Measurements from ENCODE around the gene FAXC.
"Not testable (repeated sequence)": the region's sequence is repeated elsewhere in the genome, so short reads cannot be mapped to it uniquely, and the experiment has no call there.

Gene FAXC

DNA sequence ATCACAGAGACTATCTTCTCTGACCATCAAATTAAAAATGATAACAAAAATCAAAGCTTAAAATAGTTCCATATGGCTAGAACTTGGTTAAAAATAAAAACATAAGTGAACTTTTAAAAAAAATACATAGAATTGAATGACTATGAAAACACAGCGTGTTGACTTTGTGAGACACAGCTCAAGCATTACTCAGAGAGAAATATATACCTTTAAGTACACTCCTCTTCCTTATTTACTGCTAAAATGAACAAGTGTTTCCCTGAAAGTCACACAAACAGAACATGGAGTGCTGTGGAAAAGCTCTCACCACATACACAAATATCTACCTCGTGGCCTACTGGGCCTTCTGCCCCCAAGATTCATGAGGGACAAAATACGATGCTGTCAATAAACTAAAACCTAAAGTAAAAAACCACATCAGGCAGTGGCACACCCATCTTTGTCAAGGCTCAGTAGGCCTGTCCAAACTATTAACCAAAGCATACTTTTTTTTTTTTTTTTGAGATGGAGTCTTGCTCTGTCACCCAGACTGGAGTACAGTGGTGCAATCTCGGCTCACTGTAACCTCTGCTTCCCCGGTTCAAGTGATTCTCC is 7.5 kb downstream of the FAXC start:
- DNase-seq (ENCODE audit: low read depth in 2 of 2), result no peak

DNA sequence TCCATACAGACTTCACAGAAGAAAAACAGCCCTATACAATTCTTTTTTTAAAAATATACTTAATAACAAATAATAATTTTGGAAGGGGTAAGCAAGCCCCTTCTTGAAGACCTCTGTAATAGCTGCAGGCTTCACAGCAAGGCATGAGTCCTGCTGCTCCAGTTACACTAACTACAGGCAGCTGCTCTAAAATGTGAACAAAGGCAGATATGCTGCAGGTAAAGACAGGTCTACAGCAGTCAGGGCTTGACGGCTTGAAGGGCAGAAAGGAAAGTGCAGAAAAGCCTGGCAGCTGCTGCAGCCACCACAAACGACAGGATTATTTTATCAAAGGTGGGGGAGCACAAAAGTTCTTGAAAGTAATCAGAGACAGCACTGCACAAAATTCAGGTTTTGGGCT is 11.3 kb downstream of the FAXC start:
- no peak for DNase-seq (ENCODE audit: low read depth in 2 of 2)

DNA sequence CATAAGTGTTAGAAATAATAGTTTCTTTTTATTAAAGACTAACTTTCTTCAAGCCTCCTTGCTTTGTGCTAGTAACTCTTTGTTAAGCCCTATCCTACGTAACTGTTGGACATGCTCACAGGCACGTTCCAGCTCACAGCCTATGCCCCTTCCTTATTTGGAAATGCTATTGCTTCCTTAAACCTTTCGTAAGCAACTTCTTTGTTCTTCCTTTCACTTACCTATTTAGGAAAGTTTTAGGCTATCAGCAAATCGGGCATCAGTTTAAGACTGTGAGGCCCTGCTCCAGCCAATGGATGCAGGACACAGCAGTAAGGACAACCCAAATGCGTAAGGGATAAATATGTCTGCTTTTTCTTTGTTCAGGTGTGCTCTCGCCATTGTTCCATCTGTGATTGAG is 14.2 kb downstream of the FAXC start:
- not testable (repeated sequence) for DNase-seq (ENCODE audit: low read depth in 2 of 2)

DNA sequence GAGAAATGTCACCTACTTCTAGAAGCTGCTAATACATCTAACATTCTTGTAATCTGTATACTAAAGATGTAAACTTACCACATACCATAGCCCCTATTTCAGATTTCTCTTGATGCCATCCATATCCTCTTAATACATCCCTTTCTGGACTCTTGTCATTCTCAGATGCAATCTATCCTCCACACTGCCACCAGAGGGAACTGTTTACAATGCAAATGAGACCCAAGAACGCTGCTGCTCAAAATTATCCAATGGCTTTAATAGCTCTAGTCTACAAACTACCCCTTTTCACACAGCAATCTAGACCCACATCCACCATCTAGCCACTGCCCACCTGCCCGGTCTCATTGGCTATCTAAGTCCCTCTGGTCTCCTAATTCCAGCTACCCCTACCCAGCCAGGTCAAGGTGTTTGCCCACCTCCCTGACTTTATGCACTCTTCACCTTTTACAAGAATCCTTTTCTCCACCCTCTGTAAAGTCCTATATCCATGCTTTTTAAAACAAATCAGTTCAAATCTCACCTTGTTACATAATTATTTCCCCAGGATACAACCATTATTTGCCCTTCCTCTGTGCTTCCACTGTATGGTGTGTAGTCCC is 14.8 kb downstream of the FAXC start:
- no peak for DNase-seq (ENCODE audit: low read depth in 2 of 2)

DNA sequence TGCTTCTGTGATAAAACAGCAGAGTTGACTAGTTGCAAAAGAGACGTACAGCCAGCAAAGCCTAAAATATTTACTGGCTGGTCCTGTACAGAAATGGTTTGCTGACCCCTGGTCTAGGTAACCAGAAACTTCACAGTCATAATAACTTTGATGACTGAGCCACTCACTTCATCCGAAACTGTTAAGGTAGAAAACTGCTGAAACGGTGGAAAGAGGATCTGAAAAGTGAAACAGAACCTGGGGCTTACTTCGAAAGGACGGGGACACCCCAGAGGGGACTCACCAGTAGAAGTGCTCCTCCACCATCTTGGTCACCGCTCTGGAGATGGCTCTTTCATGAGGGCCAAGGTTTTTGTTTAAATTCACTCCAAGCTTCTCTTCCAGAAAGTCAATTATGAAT is 16.4 kb downstream of the FAXC start:
- no peak for DNase-seq (ENCODE audit: low read depth in 2 of 2)

DNA sequence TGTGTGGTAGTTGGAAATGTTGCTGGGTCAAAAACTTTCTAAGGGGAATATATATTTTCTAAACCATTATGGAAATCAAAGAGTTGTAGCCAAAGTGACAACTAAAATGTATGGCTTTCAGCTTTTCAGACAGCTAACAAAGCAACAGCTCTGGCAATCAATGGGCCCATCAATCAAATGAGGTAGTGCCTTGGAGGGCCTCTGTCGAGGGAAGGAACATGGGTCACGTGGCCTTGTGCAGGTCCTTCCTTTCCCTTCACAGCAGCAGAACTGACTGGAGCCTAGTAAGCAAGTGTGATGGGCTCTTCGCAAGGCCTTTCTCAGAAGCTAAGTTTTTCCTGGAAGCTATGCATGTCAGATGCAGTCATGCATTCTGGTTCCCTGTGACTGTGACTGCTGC is 17.9 kb downstream of the FAXC start:
- DNase-seq (ENCODE audit: low read depth in 2 of 2), result no peak

DNA sequence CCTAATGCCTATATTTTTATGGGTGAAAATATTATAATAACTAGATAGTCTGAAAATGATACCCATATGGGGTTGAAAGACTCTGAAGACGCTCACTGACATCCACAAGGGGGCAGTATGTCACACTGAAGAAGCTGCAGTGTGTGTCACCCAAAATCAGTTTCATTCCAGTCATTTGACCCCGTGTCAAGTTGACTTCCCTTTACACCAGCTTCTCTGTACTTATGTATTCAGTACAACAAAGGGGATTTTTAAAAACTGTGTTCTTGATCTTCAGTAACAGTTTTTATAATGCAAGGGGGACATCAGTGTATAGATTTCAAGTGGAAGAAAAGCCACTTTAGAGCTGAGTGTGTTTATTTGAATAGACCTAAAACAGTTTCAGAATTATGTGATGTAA is 19.3 kb downstream of the FAXC start:
- DNase-seq (ENCODE audit: low read depth in 2 of 2), result peak; percentile 10 to 15

DNA sequence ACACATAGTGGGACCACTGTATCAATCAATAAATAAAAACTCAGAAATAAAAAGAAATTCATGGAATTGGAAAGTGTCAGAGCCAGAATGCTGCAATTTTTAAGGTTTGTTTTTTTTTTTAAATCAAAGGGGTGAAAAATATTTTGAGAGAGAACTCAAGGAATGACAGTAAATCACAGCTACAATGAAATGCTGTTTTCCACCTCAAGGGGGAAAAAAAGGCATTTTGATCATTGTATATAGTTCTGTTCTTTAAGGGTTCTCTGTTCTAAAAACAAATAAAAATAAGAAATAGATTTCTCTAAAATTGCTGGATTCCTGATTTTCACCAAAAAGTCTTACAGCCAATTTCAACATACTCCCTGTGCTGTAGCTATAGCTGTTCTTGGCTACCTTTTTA is 24.5 kb downstream of the FAXC start:
- DNase-seq (ENCODE audit: low read depth in 2 of 2), result no peak

DNA sequence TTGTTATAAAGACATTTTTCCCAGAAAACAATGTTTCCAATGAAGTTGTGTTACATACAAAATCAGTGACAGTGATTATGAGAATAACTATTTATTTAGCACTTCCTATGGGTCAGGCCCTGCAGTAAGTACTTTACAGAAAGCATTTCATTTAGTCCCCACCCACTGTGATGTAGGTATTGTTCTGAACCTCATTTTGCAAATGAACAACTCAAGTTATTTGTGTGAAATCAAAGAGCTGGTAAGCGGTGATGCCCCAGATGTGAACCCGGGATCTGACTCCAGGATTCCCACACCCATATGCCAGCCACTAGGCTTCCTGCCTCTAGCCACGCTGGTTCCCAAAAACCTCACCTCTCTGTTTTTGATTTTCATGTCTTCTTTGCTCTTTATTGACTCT is 30.9 kb downstream of the FAXC start:
- no peak for DNase-seq (ENCODE audit: low read depth in 2 of 2)

DNA sequence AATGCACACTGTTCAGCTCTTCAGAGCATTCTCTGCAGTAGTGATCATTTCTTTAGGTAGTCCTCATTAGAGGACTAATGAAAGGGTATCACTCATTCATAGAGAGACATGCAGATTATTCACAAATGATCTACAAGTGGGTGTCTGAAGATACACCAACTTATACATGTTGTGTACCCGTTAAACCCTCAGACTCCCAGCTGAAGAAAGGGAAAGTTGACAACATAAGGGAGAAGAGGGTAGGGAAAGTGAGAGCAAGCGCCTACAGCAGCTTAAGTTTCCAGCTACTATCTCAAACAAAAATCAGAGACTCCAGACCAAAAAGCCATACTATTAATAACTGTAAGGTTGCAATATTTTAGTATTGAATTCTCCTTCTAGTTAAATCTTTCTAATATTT is 37.1 kb downstream of the FAXC start:
- DNase-seq (ENCODE audit: low read depth in 2 of 2), result no peak

DNA sequence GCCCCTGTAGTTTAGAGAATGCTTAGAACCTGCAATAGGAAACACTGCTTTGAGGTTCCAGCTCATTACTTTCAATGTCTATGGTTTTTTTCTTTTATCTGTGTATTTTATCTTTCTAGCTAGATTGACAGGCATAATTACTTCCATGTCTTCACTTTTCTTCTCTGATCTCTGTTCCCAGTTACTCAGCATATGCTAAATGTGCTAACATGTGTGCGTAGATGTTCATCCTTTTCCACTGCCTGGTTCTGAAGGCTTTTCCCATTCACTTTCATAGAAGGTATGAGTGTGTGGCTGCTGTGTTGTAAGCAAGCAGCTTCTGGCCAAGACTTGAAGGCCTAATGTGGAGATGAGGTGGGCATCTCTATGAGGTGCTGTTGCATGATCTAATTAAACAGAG is 38.9 kb downstream of the FAXC start:
- no peak for DNase-seq (ENCODE audit: low read depth in 2 of 2)

DNA sequence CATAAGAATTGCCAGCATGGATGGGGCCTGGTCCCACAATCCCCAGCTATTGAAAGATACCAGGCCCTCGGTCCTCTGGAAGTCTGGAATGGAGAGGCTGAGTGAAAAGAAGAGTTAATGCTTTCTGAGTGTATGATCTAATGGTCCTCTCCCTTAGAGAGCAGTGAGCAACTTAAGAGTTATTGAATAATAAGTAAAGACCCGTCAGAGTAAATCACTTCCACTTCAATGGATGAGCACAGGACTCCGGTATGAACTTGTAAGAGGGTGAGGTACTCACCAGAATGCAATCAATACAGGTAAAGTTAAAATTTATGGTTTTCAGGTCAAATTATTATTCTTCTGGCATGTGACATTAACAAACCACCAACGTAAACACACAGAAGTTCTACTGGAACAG is 39.9 kb downstream of the FAXC start:
- no peak for DNase-seq (ENCODE audit: low read depth in 2 of 2)

DNA sequence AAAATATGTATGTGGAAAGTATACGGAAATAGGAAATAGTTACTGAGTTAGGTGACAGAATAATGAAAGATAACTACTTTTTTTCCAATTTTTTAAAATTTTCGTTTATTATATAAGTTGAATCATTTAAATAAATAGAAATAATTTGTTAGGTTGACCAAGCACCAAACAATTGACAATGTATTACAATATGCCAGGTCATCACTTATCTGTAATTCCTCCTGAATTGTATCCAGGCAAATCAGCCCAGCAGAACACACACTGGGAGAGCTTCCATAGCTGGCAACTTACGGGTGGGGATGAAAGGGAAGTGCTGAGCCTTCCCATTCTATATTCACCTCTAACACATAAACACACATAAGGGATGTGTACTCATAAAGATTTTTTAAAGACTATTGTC is 40.7 kb downstream of the FAXC start:
- DNase-seq (ENCODE audit: low read depth in 2 of 2), result no peak

DNA sequence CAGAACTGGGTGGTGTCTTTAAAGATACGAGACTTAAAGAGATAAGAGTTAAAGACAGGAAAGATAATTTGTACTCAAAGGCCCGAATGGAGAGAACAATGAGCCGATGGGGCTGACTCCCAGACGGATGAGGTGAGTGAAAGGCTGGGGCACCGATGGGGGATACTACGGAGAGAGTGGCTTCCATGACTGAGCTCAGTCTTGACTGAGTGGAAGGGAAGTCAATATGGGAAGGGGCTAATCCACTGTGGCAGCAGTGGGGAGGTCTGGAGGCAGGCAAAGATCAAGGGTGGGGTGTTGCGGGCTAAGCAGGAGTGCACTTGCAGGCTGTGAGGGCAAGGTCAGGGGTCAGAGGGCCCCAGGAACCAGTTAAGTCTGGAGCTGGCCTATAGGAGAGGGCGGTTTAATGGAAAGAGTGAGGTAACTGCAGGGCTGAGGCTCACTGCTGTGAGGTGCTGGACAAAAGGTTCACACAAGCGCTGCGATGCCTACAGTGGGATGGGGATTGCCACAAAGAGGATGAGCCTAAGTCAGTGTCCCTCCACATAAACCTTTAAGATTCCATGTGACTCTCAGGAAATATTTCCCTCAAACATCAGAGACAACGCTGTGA is 42.1 kb downstream of the FAXC start:
- no peak for DNase-seq (ENCODE audit: low read depth in 2 of 2)

DNA sequence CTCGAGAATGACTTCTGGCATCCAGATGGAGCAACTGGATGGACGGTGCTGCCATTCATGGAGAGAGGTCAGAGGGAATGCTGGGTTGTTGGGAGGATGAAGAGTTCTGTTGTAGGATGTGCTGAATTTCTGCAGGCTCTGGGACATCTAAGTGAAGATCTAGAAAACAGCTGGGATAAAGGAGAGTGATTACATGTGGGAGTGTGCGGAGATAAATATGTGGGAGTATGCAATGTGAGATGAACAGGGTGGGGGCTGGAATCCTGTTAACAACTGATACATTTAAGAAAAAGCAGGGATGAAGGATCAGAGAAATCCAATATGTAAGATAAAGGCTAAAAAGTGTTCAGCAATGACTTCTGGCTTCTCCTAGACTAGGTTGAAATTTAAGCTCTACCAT is 43.1 kb downstream of the FAXC start:
- no peak for DNase-seq (ENCODE audit: low read depth in 2 of 2)

DNA sequence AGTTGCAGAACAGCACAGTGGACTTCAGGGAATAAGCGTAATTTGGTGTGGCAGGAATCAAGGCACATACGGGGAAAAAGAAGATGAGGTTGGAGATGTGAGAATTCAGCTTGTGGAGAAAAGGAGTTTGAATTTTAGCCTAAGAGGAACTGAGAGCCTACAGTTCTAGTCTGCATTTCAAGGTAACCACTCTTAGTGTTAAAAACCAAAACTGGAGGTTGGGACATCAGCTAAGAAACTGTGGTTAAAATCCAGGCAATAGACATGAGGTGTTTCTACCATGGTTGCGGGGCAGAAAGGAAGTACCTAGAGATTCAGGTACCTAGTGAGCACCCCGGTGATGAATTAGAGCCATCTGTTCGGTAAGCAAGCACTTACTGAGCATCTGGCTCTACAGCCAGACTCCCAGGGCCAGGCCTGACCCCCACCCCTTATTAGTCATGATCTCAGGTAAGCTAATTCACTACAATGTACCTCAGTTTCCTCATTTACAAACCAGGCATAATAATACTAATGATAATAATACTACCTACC is 44.4 kb downstream of the FAXC start:
- DNase-seq (ENCODE audit: low read depth in 2 of 2), result no peak

DNA sequence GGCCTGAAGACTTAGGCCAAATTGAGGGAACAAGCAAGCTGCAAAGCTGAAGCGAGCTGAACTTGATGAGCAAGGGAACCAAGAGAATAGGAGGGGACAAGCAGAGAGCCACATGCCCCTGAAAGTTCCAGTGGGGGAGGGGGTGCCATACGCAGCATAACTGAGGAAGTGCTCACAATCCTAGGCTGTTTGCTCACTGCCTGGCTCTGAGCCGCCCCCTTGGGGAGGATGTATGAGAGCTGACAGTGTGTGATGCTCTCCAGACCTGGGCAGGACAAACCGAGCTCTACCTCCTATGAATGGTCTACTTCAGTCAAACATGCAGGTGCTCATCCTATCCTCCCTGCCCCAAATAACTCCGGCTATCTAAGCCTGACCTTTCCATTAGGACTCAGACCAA is 52.1 kb downstream of the FAXC start:
- no peak for DNase-seq (ENCODE audit: low read depth in 2 of 2)

DNA sequence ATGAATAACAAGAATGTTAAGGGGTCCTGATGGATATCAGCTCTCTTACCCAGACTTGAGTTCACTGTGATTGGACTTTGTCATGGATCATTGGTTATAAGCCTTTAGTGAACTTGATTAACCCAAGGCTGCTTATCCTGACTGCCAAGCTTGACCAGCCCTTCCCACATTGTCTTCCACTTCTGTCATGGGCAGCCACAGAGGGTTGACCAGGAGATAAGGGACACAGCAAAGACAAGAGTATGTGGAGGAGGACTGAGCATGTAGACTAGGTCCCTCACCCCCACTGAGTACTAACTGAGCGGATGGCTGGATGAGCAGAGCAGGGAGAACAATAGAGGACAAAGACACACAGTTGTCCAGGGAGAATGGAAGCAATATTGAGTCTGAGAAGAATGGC is 52.5 kb downstream of the FAXC start:
- no peak for DNase-seq (ENCODE audit: low read depth in 2 of 2)

DNA sequence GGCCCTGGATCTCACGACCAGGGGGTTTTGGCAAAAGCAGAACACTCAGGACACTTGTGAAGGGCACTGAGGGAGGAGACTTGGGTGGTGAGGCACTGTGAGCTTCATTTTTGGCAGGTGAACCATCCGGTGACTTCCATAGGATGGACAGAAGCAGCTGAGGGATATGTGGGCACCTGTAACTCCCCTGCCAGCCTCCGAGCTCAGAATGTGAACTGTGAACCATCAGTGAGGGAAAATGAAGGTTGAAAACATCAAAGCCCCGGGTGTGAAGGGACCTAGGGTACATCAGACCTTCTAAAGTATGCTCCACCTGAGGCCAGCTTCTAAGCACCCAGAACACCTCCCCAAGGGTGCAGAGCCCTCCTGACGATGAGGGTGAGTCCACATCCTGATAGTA is 53.2 kb downstream of the FAXC start:
- DNase-seq (ENCODE audit: low read depth in 2 of 2), result no peak

DNA sequence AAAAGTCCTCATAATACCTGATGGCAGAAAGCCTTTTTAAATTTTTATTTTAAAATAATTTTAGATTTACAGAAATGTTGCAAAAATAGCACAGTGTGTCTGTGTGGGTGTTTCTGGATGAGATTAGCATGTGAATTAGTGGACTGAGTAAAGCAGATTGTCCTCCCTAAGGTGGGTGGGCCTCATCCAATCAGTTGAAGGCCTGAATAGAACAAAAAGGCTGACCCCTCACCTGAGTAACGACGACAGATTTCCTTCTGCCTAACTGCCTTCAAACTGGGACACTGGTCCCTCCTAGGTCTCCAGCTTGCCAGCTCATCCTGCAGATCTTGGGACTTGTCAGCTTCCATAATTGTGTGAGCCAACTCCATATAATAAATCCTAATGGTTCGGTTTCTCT is 54.2 kb downstream of the FAXC start:
- no peak for DNase-seq (ENCODE audit: low read depth in 2 of 2)

DNA sequence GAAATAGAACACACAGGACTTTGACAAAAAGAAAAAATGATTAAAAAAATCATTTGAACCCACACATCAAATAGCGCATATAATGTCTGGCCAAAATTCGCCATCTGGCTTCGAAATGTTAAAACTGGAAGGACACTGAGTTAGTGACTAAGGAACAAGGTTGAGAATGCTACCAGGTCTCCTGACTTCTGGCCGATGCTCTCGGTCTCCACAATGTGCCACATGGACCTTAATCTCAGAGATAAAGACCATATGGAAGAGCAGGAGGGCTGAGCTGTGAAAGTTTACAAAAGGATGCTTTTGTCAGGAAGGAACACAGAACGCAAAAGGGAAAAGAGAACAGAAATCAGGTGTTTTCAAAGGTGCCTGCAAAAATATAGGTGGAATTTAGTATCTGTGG is 54.7 kb downstream of the FAXC start:
- no peak for DNase-seq (ENCODE audit: low read depth in 2 of 2)

DNA sequence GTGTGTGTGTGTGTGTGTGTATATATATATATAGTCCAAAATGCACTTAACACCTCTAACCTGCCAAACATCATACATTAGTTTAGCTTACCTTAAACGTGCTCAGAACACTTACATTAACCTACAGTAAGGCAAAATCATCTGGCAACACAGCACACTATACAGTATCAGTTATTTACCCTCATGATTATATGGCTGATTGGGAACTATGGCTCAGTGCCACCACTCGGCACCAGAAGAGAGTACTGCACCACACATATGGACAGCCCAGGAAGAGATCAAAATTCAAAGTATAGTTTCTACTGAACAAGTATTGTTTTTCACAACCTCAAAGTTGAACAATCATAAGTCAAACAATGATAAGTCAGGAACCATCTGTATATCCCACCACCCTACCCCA is 59.8 kb downstream of the FAXC start:
- no peak for DNase-seq (ENCODE audit: low read depth in 2 of 2)

DNA sequence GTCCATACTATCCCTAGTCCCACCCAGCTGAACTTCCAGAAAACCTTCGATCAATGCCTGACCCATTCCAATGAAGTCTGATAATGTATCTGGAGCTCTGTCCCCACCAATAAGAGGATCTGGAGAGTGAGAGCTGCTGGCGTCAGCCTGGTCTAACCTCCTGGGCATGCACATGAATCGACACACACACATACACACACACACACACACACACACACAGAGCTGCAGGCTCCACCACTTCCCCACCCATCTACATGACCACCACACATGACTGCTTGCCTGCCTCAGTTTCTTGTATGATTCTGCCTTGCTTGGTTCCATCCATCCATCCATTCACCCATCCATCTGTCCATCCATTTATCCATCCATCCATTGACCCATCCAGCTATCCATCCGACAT is 60.8 kb downstream of the FAXC start:
- DNase-seq (ENCODE audit: low read depth in 2 of 2), result no peak

DNA sequence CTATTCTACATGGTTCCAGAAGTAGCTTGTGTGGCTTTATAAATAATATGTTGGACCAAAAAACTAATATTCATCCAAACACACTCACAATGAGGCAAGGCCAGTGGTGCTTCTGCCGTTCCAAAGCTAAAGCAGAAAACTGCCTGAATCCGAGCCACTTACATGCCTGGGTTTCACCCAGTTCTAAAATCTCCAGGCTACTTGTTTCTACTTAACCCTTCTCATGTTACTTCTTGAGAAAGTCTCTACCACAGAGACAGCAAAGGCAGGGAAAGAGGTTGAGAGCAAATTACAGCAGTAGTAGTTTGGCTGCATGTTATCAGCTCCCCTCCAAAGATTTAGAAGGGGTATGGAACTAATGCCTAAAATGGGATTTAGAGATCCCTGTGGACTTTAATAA is 62.0 kb downstream of the FAXC start:
- DNase-seq (ENCODE audit: low read depth in 2 of 2), result no peak

Measured in stimulated activated CD4-positive, alpha-beta T cell treated with anti-CD3 and anti-CD28 coated beads, Interleukin-1b, Interleukin-23, amount 100 ng/mL, for 1 hour (primary cell).